ENCODE data around the gene NDEL1.

Gene NDEL1

DNA sequence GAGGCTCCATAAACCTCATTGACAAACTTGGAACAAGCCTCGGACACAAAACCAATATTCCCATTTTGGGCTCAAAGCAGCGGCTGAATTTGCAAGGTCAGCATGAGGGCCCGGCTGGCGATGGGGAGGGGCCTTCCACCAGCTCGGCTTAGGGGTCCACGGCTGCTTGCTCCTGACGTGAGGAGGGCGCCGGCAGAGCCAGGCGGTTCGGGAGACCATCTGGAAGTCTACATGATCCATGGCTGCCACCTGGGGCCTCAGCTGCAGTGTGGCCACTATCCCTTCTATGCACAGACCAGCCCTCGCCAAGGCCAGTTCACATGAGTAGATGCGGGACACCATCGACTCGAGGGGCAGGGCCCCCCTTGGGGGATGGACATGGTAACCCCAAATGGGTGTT, 39.1 kb downstream of the NDEL1 start:
- H3K27ac ChIP-seq (ENCODE audit: low read depth, low read length) = no peak overlapping the region
- H3K4me1 ChIP-seq (ENCODE audit: control insufficient read depth in 1 of 2, insufficient read depth in 2 of 2, low read length in 2 of 2) = no peaks in the 10 kb centered on the region
- no peaks in the 10 kb centered on the region for H3K9me3 ChIP-seq (ENCODE audit: control insufficient read depth in 1 of 2, low read length in 2 of 2)
- H3K27me3 ChIP-seq (ENCODE audit: control insufficient read depth in 1 of 2, insufficient read depth in 2 of 2, low read length in 2 of 2) = no peaks in the 10 kb centered on the region
- no peak overlapping the region for H3K4me3 ChIP-seq (ENCODE audit: low read depth in 1 of 2, low read length in 2 of 2)
- H3K9ac ChIP-seq (ENCODE audit: low read depth in 1 of 2, low read length in 2 of 2) = no peak overlapping the region
- H3K36me3 ChIP-seq (ENCODE audit: control insufficient read depth in 1 of 2, insufficient read depth in 2 of 2, low read length in 2 of 2) = peaks cover 31 to 75% of the 10 kb centered on the region in 2 donors

DNA sequence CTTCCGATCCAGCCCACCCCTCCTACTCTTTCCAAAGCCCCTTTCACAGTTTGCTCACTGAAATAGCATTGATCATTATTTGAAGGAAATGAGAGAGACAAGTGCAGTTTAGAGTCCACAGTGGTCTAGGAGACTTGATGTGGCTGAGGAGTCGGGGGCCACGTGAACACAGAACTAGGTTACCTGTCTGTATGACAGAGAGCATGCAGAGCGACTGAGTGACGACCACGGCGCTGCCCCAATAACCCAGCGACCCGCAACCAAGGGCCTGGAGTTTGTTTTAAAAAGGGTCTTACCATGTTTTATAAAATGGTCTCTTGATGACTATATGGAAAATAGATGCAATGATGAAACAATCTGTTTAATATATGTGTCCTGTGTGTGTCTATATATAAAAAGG, 39.5 kb downstream of the NDEL1 start:
- H3K27ac ChIP-seq (ENCODE audit: low read depth, low read length) = no peak overlapping the region

DNA sequence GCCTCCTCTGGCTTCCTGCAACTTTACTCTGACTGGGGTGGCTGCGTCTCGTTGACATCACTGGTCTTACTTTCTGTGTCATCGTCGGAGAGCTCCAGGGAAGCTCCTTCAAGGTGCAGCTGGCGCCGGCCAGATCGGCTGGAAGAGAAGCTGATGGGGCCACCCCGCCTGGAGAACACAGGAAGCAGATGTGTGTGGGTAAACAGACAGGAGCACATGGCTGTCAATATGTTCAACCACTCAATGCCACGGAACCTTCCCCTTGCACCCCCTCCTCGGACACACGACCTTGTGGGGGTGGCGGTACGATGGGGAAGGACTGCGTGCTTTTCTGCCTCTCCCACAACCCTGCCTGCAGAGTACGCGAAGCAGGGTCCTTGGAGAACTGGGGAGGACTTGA, 40.1 kb downstream of the NDEL1 start:
- peaks cover 34 to 78% of the 10 kb centered on the region in 2 donors for H3K36me3 ChIP-seq (ENCODE audit: control insufficient read depth in 1 of 2, insufficient read depth in 2 of 2, low read length in 2 of 2)
- H3K4me3 ChIP-seq (ENCODE audit: low read depth in 1 of 2, low read length in 2 of 2) = no peak overlapping the region
- no peaks in the 10 kb centered on the region for H3K9me3 ChIP-seq (ENCODE audit: control insufficient read depth in 1 of 2, low read length in 2 of 2)
- H3K27ac ChIP-seq (ENCODE audit: low read depth, low read length) = no peak overlapping the region
- H3K4me1 ChIP-seq (ENCODE audit: control insufficient read depth in 1 of 2, insufficient read depth in 2 of 2, low read length in 2 of 2) = no peaks in the 10 kb centered on the region
- no peak overlapping the region for H3K9ac ChIP-seq (ENCODE audit: low read depth in 1 of 2, low read length in 2 of 2)
- H3K27me3 ChIP-seq (ENCODE audit: control insufficient read depth in 1 of 2, insufficient read depth in 2 of 2, low read length in 2 of 2) = no peaks in the 10 kb centered on the region

More for the DNA sequence above, 39.5 kb downstream of the NDEL1 start:
- Histone ChIP-seq H3K27me3 (ENCODE audit: control insufficient read depth in 1 of 2, insufficient read depth in 2 of 2, low read length in 2 of 2) (no peaks in the 10 kb centered on the region), H3K4me1 (ENCODE audit: control insufficient read depth in 1 of 2, insufficient read depth in 2 of 2, low read length in 2 of 2) (no peaks in the 10 kb centered on the region), H3K9me3 (ENCODE audit: control insufficient read depth in 1 of 2, low read length in 2 of 2) (no peaks in the 10 kb centered on the region), H3K9ac (ENCODE audit: low read depth in 1 of 2, low read length in 2 of 2) (no peak overlapping the region), H3K4me3 (ENCODE audit: low read depth in 1 of 2, low read length in 2 of 2) (no peak overlapping the region), H3K36me3 (ENCODE audit: control insufficient read depth in 1 of 2, insufficient read depth in 2 of 2, low read length in 2 of 2) (peaks cover 33 to 79% of the 10 kb centered on the region in 2 donors)

DNA sequence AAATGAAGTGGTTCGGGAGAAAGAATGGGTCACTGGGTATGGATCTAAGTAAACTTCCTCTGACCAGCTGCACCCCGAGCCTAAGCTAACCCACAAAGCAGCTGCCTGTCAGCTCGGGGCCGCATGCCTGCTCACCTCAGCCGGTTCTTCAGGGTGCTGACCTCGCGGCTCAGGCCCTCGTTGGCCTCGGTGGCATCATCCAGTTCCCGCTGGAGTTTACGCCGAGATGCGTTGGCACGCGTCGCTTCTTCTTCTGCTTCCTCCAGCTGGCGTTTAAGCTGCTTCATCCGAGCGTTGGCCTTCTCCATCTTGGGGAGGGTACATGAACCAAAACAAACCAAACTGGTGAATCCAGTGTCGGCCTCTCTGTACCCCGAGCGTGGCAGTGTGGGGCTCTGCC, 41.1 kb downstream of the NDEL1 start:
- H3K9ac ChIP-seq (ENCODE audit: low read depth in 1 of 2, low read length in 2 of 2) = no peak overlapping the region
- H3K9me3 ChIP-seq (ENCODE audit: control insufficient read depth in 1 of 2, low read length in 2 of 2) = no peaks in the 10 kb centered on the region
- no peaks in the 10 kb centered on the region for H3K27me3 ChIP-seq (ENCODE audit: control insufficient read depth in 1 of 2, insufficient read depth in 2 of 2, low read length in 2 of 2)
- H3K36me3 ChIP-seq (ENCODE audit: control insufficient read depth in 1 of 2, insufficient read depth in 2 of 2, low read length in 2 of 2) = peaks cover 27 to 78% of the 10 kb centered on the region in 2 donors
- H3K27ac ChIP-seq (ENCODE audit: low read depth, low read length) = no peak overlapping the region
- no peaks in the 10 kb centered on the region for H3K4me1 ChIP-seq (ENCODE audit: control insufficient read depth in 1 of 2, insufficient read depth in 2 of 2, low read length in 2 of 2)
- H3K4me3 ChIP-seq (ENCODE audit: low read depth in 1 of 2, low read length in 2 of 2) = no peak overlapping the region

DNA sequence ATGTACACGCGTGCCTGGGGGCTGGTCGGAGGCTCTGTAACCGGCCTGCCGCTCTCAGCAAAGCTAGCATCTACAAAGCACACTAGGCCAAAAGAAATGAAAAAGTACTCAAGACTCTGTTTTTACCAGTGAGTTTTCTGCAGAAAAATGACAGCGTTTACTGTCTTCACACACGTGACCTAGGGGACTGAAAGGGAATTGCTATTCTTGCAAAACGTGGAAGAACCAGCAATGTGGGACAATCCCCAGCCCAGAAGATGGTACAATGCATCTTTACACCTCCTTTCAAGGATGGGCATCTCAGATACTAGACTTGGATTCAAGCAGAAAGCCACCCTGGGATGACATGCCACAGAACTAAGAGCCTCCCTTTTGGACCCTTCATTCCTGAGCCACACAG, 41.5 kb downstream of the NDEL1 start:
- H3K27me3 ChIP-seq (ENCODE audit: control insufficient read depth in 1 of 2, insufficient read depth in 2 of 2, low read length in 2 of 2) = no peaks in the 10 kb centered on the region
- H3K36me3 ChIP-seq (ENCODE audit: control insufficient read depth in 1 of 2, insufficient read depth in 2 of 2, low read length in 2 of 2) = peaks cover 23 to 78% of the 10 kb centered on the region in 2 donors
- H3K4me3 ChIP-seq (ENCODE audit: low read depth in 1 of 2, low read length in 2 of 2) = no peak overlapping the region
- no peak overlapping the region for H3K9ac ChIP-seq (ENCODE audit: low read depth in 1 of 2, low read length in 2 of 2)
- H3K4me1 ChIP-seq (ENCODE audit: control insufficient read depth in 1 of 2, insufficient read depth in 2 of 2, low read length in 2 of 2) = no peaks in the 10 kb centered on the region
- H3K27ac ChIP-seq (ENCODE audit: low read depth, low read length) = no peak overlapping the region
- no peaks in the 10 kb centered on the region for H3K9me3 ChIP-seq (ENCODE audit: control insufficient read depth in 1 of 2, low read length in 2 of 2)

DNA sequence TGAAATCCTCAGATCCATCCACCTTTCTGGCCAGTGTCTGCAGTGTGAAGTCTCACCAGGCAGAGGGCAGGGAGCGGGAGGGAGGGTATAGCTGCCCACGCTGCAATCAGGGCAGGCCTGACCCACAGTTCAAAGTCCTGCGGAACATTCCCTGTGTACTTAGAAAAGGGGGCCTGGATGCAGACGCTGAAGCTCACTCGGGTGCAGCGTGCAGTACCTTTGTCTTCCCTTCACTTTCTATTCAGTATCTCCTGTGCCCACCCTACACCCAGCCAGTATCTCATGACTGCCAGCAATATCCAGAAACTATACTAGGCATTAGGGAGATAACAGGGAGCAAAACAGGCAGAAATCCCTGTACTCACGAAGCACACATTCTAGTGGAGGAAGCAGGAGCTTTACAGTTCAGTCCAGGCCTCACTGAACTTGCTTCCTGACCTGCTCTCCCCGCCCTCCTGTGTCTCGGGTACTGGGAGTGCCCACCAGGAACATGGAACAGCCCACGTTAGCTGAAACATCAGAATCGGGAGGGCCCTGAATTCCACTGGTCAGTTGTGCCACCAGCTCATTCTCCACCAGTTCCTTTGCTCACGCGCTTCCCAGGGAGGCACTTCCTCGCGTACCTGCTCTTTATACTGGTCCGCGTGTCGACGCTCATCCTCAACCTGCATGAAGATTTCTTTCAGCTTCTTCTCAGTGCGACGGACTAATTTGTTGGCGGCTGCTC, 42.2 kb downstream of the NDEL1 start:
- Histone ChIP-seq H3K4me1 (ENCODE audit: control insufficient read depth in 1 of 2, insufficient read depth in 2 of 2, low read length in 2 of 2) (no peaks in the 10 kb centered on the region), H3K9ac (ENCODE audit: low read depth in 1 of 2, low read length in 2 of 2) (no peak overlapping the region), H3K27ac (ENCODE audit: low read depth, low read length) (no peak overlapping the region), H3K9me3 (ENCODE audit: control insufficient read depth in 1 of 2, low read length in 2 of 2) (no peaks in the 10 kb centered on the region), H3K4me3 (ENCODE audit: low read depth in 1 of 2, low read length in 2 of 2) (no peak overlapping the region), H3K27me3 (ENCODE audit: control insufficient read depth in 1 of 2, insufficient read depth in 2 of 2, low read length in 2 of 2) (no peaks in the 10 kb centered on the region), H3K36me3 (ENCODE audit: control insufficient read depth in 1 of 2, insufficient read depth in 2 of 2, low read length in 2 of 2) (peaks cover 23 to 75% of the 10 kb centered on the region in 2 donors)

DNA sequence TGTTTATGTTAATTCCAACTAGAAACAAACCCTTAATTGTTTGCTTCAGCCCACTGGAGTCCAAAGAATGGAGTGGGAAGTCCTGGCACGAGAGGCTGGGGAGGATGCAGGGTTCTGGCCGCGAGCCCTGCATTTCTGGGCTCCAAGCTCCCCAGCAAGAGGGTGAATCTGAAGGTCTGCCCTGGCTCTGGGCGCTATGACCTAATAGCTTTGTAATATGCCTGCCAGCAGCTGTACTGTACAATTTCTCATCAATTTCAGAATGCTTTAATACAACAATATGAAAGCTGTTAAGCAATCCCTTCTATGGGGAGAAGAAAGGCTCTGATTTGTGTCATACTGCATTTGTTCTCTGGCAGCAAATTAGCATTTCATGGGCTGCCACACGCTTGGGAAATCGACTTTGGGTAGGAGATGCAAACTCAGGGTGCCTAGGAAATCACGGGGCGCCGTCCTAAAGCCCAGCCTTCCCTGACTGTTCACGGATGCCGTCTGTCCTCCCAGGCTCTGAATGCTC, 43.8 kb downstream of the NDEL1 start:
- Histone ChIP-seq H3K4me1 (ENCODE audit: control insufficient read depth in 1 of 2, insufficient read depth in 2 of 2, low read length in 2 of 2) (no peaks in the 10 kb centered on the region), H3K9ac (ENCODE audit: low read depth in 1 of 2, low read length in 2 of 2) (no peak overlapping the region), H3K27ac (ENCODE audit: low read depth, low read length) (no peak overlapping the region), H3K27me3 (ENCODE audit: control insufficient read depth in 1 of 2, insufficient read depth in 2 of 2, low read length in 2 of 2) (no peaks in the 10 kb centered on the region), H3K4me3 (ENCODE audit: low read depth in 1 of 2, low read length in 2 of 2) (no peak overlapping the region), H3K9me3 (ENCODE audit: control insufficient read depth in 1 of 2, low read length in 2 of 2) (peaks cover 0 to 1% of the 10 kb centered on the region in 2 donors), H3K36me3 (ENCODE audit: control insufficient read depth in 1 of 2, insufficient read depth in 2 of 2, low read length in 2 of 2) (peaks cover 15 to 61% of the 10 kb centered on the region in 2 donors)

DNA sequence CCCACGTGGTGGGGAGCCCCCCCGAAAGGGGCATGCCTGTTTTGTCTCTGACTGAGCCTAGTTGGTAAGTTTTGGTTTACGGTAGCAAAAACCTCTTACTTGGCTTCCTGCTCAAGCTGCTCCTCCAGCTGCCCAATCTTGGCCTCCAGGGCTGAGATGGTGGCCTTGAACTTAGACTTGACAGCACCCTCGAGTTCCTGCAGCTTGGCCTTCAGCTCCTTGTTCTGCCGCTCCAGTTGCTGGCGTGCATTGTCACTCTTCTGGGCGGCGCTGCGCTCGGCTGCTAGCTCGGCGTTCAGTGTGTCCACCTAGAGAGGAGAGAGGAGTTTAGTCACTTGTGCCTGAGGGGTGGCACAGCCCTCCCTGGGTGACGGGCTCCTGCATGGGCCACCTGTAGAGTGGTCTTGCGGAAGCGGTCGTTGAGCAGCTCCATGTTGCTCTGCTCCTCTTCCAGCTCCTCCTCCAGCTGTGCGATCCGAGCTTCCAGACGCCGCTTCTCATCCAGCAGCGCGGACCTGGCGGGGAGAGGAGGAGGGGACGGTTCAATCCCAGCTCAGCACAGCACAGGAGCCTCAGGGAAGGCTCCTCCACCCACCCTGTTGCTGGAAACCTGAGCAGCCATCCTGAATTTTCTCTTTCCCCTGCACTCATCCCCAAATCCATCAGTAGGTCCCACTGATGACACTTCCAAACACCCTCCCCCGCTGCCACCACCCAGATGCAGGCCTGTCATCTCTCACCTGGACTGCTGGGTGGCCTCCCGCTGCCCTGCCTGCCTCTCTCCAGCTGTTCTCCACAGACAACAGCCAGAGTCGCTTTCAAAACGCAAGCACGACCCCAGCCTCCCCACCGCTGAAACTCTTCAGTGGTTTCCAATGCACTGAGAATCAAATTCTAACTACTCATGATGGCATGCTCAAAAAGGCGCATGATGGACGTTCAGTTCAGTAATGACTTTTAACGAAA, 44.6 kb downstream of the NDEL1 start:
- no peaks in the 10 kb centered on the region for H3K27me3 ChIP-seq (ENCODE audit: control insufficient read depth in 1 of 2, insufficient read depth in 2 of 2, low read length in 2 of 2)
- no peak overlapping the region for H3K27ac ChIP-seq (ENCODE audit: low read depth, low read length)
- H3K4me1 ChIP-seq (ENCODE audit: control insufficient read depth in 1 of 2, insufficient read depth in 2 of 2, low read length in 2 of 2) = no peaks in the 10 kb centered on the region
- H3K36me3 ChIP-seq (ENCODE audit: control insufficient read depth in 1 of 2, insufficient read depth in 2 of 2, low read length in 2 of 2) = peaks cover 8 to 52% of the 10 kb centered on the region in 2 donors
- no peak overlapping the region for H3K4me3 ChIP-seq (ENCODE audit: low read depth in 1 of 2, low read length in 2 of 2)
- H3K9me3 ChIP-seq (ENCODE audit: control insufficient read depth in 1 of 2, low read length in 2 of 2) = peaks cover 0 to 6% of the 10 kb centered on the region in 2 donors
- H3K9ac ChIP-seq (ENCODE audit: low read depth in 1 of 2, low read length in 2 of 2) = no peak overlapping the region

DNA sequence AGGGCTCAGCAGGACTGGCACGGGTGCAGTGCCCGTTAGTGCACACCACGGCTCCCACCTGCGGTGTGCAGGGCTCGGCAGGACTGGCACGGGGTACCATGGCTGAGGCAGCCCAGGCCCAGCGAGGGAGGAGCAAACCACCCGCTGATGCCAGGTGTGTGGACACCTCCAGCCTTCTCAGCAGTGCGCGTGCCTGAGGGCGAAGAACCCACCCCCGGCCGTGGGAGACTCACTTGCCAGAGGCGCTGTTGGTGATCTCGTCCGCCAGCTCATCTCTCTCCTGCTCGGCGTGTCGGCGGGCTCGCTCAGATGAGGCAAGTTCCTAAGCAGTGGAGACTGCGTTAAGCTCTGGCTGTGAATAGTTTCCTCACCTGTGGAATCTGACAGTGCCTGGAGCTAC, 45.4 kb downstream of the NDEL1 start:
- Histone ChIP-seq H3K4me1 (ENCODE audit: control insufficient read depth in 1 of 2, insufficient read depth in 2 of 2, low read length in 2 of 2) (no peaks in the 10 kb centered on the region), H3K9ac (ENCODE audit: low read depth in 1 of 2, low read length in 2 of 2) (no peak overlapping the region), H3K27me3 (ENCODE audit: control insufficient read depth in 1 of 2, insufficient read depth in 2 of 2, low read length in 2 of 2) (no peaks in the 10 kb centered on the region), H3K36me3 (ENCODE audit: control insufficient read depth in 1 of 2, insufficient read depth in 2 of 2, low read length in 2 of 2) (peaks cover 4 to 45% of the 10 kb centered on the region in 2 donors), H3K9me3 (ENCODE audit: control insufficient read depth in 1 of 2, low read length in 2 of 2) (peaks cover 0 to 6% of the 10 kb centered on the region in 2 donors), H3K27ac (ENCODE audit: low read depth, low read length) (no peak overlapping the region), H3K4me3 (ENCODE audit: low read depth in 1 of 2, low read length in 2 of 2) (no peak overlapping the region)

DNA sequence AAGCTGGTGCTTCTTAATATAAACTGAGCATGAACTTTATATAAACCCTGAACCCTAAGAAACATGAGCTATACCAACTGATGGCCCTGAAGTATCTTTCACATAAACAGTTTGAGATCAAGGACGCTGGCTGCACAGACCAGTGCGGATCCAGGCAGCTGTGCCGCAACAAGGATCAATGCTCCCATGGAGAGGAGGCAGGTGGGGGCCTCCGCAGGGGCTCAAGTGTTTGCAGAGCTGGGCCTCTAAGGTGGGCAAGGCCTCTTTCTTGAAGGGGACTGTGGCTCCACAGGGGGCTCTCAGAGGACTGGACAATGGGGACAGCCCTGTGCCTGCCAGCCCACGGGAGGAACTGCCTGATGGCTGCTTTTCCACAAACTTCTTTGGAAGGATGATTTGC, 46.0 kb downstream of the NDEL1 start:
- H3K9me3 ChIP-seq (ENCODE audit: control insufficient read depth in 1 of 2, low read length in 2 of 2) = peaks cover 0 to 6% of the 10 kb centered on the region in 2 donors
- H3K9ac ChIP-seq (ENCODE audit: low read depth in 1 of 2, low read length in 2 of 2) = no peak overlapping the region
- no peaks in the 10 kb centered on the region for H3K27me3 ChIP-seq (ENCODE audit: control insufficient read depth in 1 of 2, insufficient read depth in 2 of 2, low read length in 2 of 2)
- no peaks in the 10 kb centered on the region for H3K4me1 ChIP-seq (ENCODE audit: control insufficient read depth in 1 of 2, insufficient read depth in 2 of 2, low read length in 2 of 2)
- H3K4me3 ChIP-seq (ENCODE audit: low read depth in 1 of 2, low read length in 2 of 2) = no peak overlapping the region
- H3K36me3 ChIP-seq (ENCODE audit: control insufficient read depth in 1 of 2, insufficient read depth in 2 of 2, low read length in 2 of 2) = peaks cover 3 to 38% of the 10 kb centered on the region in 2 donors
- H3K27ac ChIP-seq (ENCODE audit: low read depth, low read length) = no peak overlapping the region

All from duodenal mucosa (tissue), 2 donors.